ENCODE results near the gene CRTAC1.

CRTAC1 gene

DNA sequence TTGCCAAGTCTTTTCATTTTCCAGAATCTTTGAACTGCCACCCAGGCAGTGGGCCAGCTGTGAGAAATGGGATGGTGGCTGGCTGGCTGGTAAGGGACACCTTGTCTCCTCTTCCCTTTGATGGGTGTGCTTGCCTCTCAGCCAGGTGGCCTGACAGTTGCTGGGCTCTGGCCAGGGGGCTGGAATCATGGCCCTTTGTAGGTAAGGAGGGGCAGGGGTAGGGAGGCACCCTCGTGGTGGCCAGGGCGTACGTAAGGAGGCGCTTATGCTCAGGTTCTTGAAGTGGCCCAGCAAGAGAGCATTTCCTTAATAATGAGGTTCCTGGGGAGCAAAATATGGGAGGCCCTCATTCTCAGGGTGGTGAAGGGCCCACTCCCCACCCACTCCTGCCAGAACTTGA is 213.8 kb downstream of the CRTAC1 start:
- H3K27me3 ChIP-seq (ENCODE audit: insufficient read depth, poor library complexity, severe bottlenecking): peaks cover 5% of the 10 kb centered on the region
- H3K27ac ChIP-seq (replicated peaks): no peak overlapping the region
- DNase-seq (ENCODE audit: low read depth in 1 of 2, low spot score in 1 of 2): no peak
- H3K4me3 ChIP-seq (replicated peaks; ENCODE audit: insufficient read depth, low read length): no peak overlapping the region
- TF ChIP-seq REST (IDR thresholded peaks at IDR 0.05; ENCODE audit: insufficient replicate concordance, low read depth) (no peak), CTCF (IDR thresholded peaks at IDR 0.05; ENCODE audit: insufficient read depth, low read length) (no peak), GABPA (IDR thresholded peaks at IDR 0.05; ENCODE audit: low read depth) (no peak), SPI1 (IDR thresholded peaks at IDR 0.05; ENCODE audit: borderline replicate concordance, low read depth) (no peak), POLR2AphosphoS5 (IDR thresholded peaks at IDR 0.05; ENCODE audit: low read depth) (no peak)

All from HL-60 (cell line).